GM10847 (cell line): ENCODE results near the gene WASHC4.

Experiments
- POLR2A ChIP-seq: IDR thresholded peaks from 2 replicates; pipeline ENCODE4 v1.6.1; 2011; ENCODE audit not compliant: insufficient read length; ENCODE audit errors: extremely low read depth

WASHC4 gene

GRCh38 chr12:105206686-105207374, 99.3 kb downstream of the WASHC4 start:
- TF ChIP-seq POLR2A, result no peak

- no peak for TF ChIP-seq POLR2A
Measured at GRCh38 chr12:105209091-105209490, 101.6 kb downstream of the WASHC4 start.

GRCh38 chr12:105212438-105212837, 104.9 kb downstream of the WASHC4 start:
- no peak for TF ChIP-seq POLR2A

GRCh38 chr12:105214148-105214547, 106.6 kb downstream of the WASHC4 start:
- TF ChIP-seq POLR2A, result no peak

DNA sequence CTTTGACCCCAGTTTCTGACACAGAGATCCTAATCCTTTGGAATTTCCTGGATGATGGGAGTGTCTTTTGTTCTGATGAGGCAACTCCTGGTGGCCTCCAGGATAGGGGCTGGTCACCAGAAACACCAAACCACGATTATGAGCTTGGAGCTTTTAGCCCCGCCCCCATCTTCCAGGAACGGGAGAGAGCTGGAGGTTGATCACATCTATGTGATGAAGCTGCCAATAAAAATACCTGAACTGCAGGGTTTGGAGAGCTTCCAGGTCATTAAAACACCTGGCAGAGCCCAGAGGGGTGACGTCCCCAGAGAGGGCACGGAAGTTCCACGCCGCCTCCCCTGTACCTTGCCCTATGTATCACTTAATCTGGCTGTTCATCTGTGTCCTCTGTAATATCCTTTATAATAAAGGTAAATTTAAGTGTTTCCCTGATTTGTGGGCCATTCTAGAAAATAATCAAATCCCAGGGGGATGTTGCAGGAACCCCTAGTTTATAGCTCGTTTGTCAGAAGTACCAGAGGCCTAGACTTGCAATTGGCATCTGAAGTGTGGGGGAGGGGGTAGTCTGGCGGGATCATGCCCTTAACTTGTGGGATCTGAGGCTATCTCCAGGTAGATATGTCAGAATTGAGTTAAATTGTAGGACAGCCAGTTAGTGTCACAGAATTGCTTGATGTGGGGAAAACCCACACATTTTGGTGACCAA, 107.3 kb downstream of the WASHC4 start:
- no peak for TF ChIP-seq POLR2A

- TF ChIP-seq POLR2A, result no peak
Measured at GRCh38 chr12:105218434-105218833, 110.9 kb downstream of the WASHC4 start.
